GM12801 (cell line): ENCODE measurements around the gene ANTXRL.

ENCODE experiments used
- CTCF ChIP-seq: IDR thresholded peaks from one replicate; pipeline ENCODE4 v1.5.1; 2011; ENCODE audit warnings: control low read depth; ENCODE audit not compliant: insufficient read length; ENCODE audit errors: extremely low read depth

ANTXRL gene

GRCh38 chr10:46247808-46248569 lies 38.8 kb upstream of the ANTXRL start:
- TF ChIP-seq CTCF: no peak

GRCh38 chr10:46248651-46249146 lies 38.1 kb upstream of the ANTXRL start:
- no peak for TF ChIP-seq CTCF

GRCh38 chr10:46250481-46250880 lies 36.3 kb upstream of the ANTXRL start:
- TF ChIP-seq CTCF: no peak

- no peak for TF ChIP-seq CTCF
Measured at GRCh38 chr10:46250898-46251856, 35.6 kb upstream of the ANTXRL start.

GRCh38 chr10:46251857-46252847 lies 34.6 kb upstream of the ANTXRL start:
- no peak for TF ChIP-seq CTCF

- no peak for TF ChIP-seq CTCF
Measured at GRCh38 chr10:46253076-46254006, 33.5 kb upstream of the ANTXRL start.
